Progenitor cell of endocrine pancreas (in vitro differentiated cells): ENCODE results near the gene NMNAT2. TPM values are rescaled to one million over a fixed set of nuclear protein-coding genes. Genes with fewer than 3 reads are reported as not detected.

Source experiments
- DNase-seq: peaks from one replicate; pipeline ENCODE4 v3.0.0; 2021; ENCODE audit warnings: low spot score; ENCODE audit not compliant: unreplicated experiment
- H3K27ac Mint-ChIP-seq: 2 replicates; pipeline ENCODE4 v1.8.0; 2021; ENCODE audit warnings: mild to moderate bottlenecking, moderate library complexity, mixed read lengths
- H3K27me3 Mint-ChIP-seq: 2 replicates; pipeline ENCODE4 v1.8.0; 2021; ENCODE audit warnings: mixed read lengths
- H3K36me3 Mint-ChIP-seq: 2 replicates; pipeline ENCODE4 v1.8.0; 2022; ENCODE audit warnings: mixed read lengths; ENCODE audit not compliant: insufficient read depth
- H3K4me1 Mint-ChIP-seq: 2 replicates; pipeline ENCODE4 v1.8.0; 2021; ENCODE audit warnings: low read depth, mixed read lengths
- H3K4me3 Mint-ChIP-seq: 2 replicates; pipeline ENCODE4 v1.8.0; 2021; ENCODE audit warnings: low read depth, mild to moderate bottlenecking, moderate library complexity, mixed read lengths
- H3K9me3 Mint-ChIP-seq: 2 replicates; pipeline ENCODE4 v1.8.0; 2021; ENCODE audit warnings: low read depth, mixed read lengths
- total RNA-seq: library from RNA; stranded (reverse); gene quantifications from 2 replicates; pipeline ENCODE4 v1.2.1, GENCODE V29; 2021
- TF ChIP-seq, protein P1 (sequence below): fragments of 200-600 bp; sonication (generic); IDR thresholded peaks from one replicate; pipeline ENCODE4 v1.5.0; 2021; ENCODE audit warnings: antibody characterized with exemption, mild to moderate bottlenecking; ENCODE audit not compliant: unreplicated experiment

NMNAT2 gene
- total RNA-seq, 1 donor from 2014 or later = 3.1 TPM

DNA sequence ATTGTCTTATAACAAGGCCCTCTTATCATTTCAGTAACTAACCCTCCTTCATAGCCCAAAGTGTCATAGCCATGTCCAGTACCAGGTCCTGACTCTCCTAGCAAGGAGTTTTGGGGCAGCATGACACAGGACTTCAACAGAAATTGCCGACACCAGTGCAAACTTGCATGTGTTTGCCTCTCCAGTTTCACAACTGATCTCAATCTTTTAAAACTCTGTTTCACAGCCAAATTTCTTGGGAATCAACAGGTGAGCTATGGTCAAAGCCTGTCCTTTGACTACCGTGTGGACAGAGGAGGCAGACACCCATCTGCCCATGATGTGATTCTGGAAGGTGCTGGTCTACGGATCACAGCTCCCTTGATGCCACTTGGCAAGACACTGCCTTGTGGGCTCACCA is 195.3 kb downstream of the NMNAT2 start:
- Mint-ChIP-seq H3K27ac (no peak overlapping the region), H3K27me3 (no peaks in the 10 kb centered on the region), H3K4me3 (no peak overlapping the region), H3K9me3 (no peaks in the 10 kb centered on the region), H3K36me3 (no peaks in the 10 kb centered on the region), H3K4me1 (peaks cover 9% of the 10 kb centered on the region)
- no peak for DNase-seq
- TF ChIP-seq, protein P1, sequence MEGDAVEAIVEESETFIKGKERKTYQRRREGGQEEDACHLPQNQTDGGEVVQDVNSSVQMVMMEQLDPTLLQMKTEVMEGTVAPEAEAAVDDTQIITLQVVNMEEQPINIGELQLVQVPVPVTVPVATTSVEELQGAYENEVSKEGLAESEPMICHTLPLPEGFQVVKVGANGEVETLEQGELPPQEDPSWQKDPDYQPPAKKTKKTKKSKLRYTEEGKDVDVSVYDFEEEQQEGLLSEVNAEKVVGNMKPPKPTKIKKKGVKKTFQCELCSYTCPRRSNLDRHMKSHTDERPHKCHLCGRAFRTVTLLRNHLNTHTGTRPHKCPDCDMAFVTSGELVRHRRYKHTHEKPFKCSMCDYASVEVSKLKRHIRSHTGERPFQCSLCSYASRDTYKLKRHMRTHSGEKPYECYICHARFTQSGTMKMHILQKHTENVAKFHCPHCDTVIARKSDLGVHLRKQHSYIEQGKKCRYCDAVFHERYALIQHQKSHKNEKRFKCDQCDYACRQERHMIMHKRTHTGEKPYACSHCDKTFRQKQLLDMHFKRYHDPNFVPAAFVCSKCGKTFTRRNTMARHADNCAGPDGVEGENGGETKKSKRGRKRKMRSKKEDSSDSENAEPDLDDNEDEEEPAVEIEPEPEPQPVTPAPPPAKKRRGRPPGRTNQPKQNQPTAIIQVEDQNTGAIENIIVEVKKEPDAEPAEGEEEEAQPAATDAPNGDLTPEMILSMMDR = no peak

- Mint-ChIP-seq H3K4me3 (no peak overlapping the region), H3K36me3 (no peaks in the 10 kb centered on the region)
- DNase-seq = no peak
Measured at GRCh38 chr1:183219616-183220009, 198.6 kb downstream of the NMNAT2 start.

DNA sequence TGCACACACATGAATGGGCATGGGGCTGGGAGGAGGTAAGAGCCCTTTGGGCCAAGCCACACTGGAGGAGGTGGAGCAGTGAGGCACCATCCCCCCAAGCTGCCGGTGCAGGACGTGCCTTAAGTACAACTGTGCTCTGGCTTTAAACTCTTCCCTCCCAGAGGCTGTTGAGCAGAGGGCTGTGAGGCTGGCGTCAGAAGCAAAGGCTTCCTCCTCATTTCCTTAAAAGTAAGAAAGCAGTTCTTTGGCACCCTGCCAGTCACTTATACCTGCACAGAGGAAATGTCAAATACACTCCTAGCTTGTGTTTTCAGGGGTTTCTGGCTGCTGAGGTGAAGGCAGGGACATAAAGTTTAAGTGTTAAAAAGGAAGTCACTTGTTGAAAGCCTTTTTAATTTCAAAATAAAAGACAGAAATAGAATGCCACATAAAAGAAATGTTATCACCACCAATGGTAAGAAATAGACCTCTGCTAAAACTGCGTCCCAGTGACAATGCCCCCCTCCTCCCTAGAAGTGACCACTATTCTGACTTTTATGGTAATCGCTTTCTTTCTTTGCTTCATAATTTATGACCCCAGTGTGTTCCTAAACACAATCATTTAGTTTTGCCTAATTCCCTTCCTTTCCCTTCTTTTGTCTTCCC is 199.1 kb downstream of the NMNAT2 start:
- H3K27me3 Mint-ChIP-seq = peaks cover 11% of the 10 kb centered on the region
- H3K4me1 Mint-ChIP-seq = peaks cover 10% of the 10 kb centered on the region
- H3K27ac Mint-ChIP-seq = no peak overlapping the region
- no peak overlapping the region for H3K4me3 Mint-ChIP-seq
- H3K9me3 Mint-ChIP-seq = no peaks in the 10 kb centered on the region
- TF ChIP-seq, protein P1 = no peak
- DNase-seq = no peak
- no peaks in the 10 kb centered on the region for H3K36me3 Mint-ChIP-seq

More at GRCh38 chr1:183219616-183220009, 198.6 kb downstream of the NMNAT2 start:
- Mint-ChIP-seq H3K9me3 (no peaks in the 10 kb centered on the region), H3K4me1 (peaks cover 10% of the 10 kb centered on the region), H3K27me3 (peaks cover 7% of the 10 kb centered on the region), H3K27ac (no peak overlapping the region)
- TF ChIP-seq, protein P1 = no peak

- Mint-ChIP-seq H3K4me3 (no peak overlapping the region), H3K36me3 (no peaks in the 10 kb centered on the region), H3K27me3 (peaks cover 11% of the 10 kb centered on the region), H3K9me3 (no peaks in the 10 kb centered on the region), H3K4me1 (peaks cover 10% of the 10 kb centered on the region), H3K27ac (no peak overlapping the region)
- no peak for DNase-seq
- TF ChIP-seq, protein P1 = no peak
Measured at GRCh38 chr1:183218027-183218618, 200.1 kb downstream of the NMNAT2 start.

- Mint-ChIP-seq H3K4me3 (no peak overlapping the region), H3K9me3 (no peaks in the 10 kb centered on the region), H3K27me3 (peaks cover 20% of the 10 kb centered on the region), H3K4me1 (peaks cover 10% of the 10 kb centered on the region), H3K27ac (no peak overlapping the region), H3K36me3 (no peaks in the 10 kb centered on the region)
- TF ChIP-seq, protein P1 = no peak
- DNase-seq = no peak
Measured at GRCh38 chr1:183215936-183216335, 202.2 kb downstream of the NMNAT2 start.
